DMS153 treated with DMSO at 0.1 percent for 48 hours (cell line): ENCODE data around the gene FAM43B.

ENCODE experiments used
- DNase-seq: peaks from one replicate; lab custom pipeline; 2025; ENCODE audit not compliant: unreplicated experiment; lab: John Stamatoyannopoulos, UW

Gene FAM43B

GRCh38 chr1:20551161-20551560, 1.2 kb upstream of the FAM43B start:
- no peak for DNase-seq

GRCh38 chr1:20552728-20553445, 514 bp downstream of the FAM43B start:
- DNase-seq, result no peak

GRCh38 chr1:20555025-20555757, 2.8 kb downstream of the FAM43B start:
- no peak for DNase-seq

- DNase-seq, result no peak
Measured at GRCh38 chr1:20555758-20556120, 3.4 kb downstream of the FAM43B start.

GRCh38 chr1:20558191-20558590, 5.8 kb downstream of the FAM43B start:
- no peak for DNase-seq

GRCh38 chr1:20560966-20561365, 8.6 kb downstream of the FAM43B start:
- no peak for DNase-seq

GRCh38 chr1:20565234-20565633, 12.9 kb downstream of the FAM43B start:
- DNase-seq, result no peak

GRCh38 chr1:20569523-20570098, 17.2 kb downstream of the FAM43B start:
- no peak for DNase-seq

GRCh38 chr1:20571427-20571826, 19.1 kb downstream of the FAM43B start:
- DNase-seq, result no peak

- DNase-seq, result no peak
Measured at GRCh38 chr1:20573987-20574386, 21.6 kb downstream of the FAM43B start.

GRCh38 chr1:20574686-20575540, 22.5 kb downstream of the FAM43B start:
- peak; percentile 16 for DNase-seq

GRCh38 chr1:20575541-20576336, 23.4 kb downstream of the FAM43B start:
- DNase-seq, result no peak

GRCh38 chr1:20578062-20578461, 25.7 kb downstream of the FAM43B start:
- DNase-seq, result no peak

- no peak for DNase-seq
Measured at GRCh38 chr1:20578721-20579395, 26.5 kb downstream of the FAM43B start.

GRCh38 chr1:20584890-20585289, 32.5 kb downstream of the FAM43B start:
- DNase-seq, result no peak

- no peak for DNase-seq
Measured at GRCh38 chr1:20586953-20587660, 34.7 kb downstream of the FAM43B start.

GRCh38 chr1:20587661-20588053, 35.3 kb downstream of the FAM43B start:
- DNase-seq, result no peak

GRCh38 chr1:20588634-20589225, 36.4 kb downstream of the FAM43B start, which contains the start of gene CDA:
CDA (plus strand) TSS chr1:20589097; CDS start chr1:20589130, 33 bp downstream.
- DNase-seq, result no peak
